ENCODE results near the gene CHD9. TPM values are rescaled to one million over a fixed set of nuclear protein-coding genes. Genes with fewer than 3 reads are reported as not detected.

Gene CHD9
- total RNA-seq, 1 donor from 2014 or later, result 49.2 TPM

GRCh38 chr16:53059672-53060071 lies 4.9 kb downstream of the CHD9 start:
- H3K27me3 Mint-ChIP-seq (ENCODE audit: unreplicated experiment), result peaks cover 3% of the 10 kb centered on the region
- H3K4me1 Mint-ChIP-seq (ENCODE audit: unreplicated experiment), result peaks cover 14% of the 10 kb centered on the region
- no peaks in the 10 kb centered on the region for H3K36me3 Mint-ChIP-seq (ENCODE audit: low read depth, unreplicated experiment)
- DNase-seq (ENCODE audit: low spot score), result no peak
- no peaks in the 10 kb centered on the region for H3K9me3 Mint-ChIP-seq (ENCODE audit: unreplicated experiment)
- no peak overlapping the region for H3K4me3 Mint-ChIP-seq (ENCODE audit: unreplicated experiment)
- TF ChIP-seq CTCF (IDR thresholded peaks at IDR 0.05; ENCODE audit: unreplicated experiment), result no peak
- no peak overlapping the region for H3K27ac Mint-ChIP-seq (ENCODE audit: unreplicated experiment)

- H3K36me3 Mint-ChIP-seq (ENCODE audit: low read depth, unreplicated experiment), result no peaks in the 10 kb centered on the region
- peak overlapping the region; percentile 38 for H3K27ac Mint-ChIP-seq (ENCODE audit: unreplicated experiment)
- TF ChIP-seq CTCF (IDR thresholded peaks at IDR 0.05; ENCODE audit: unreplicated experiment), result no peak
- H3K9me3 Mint-ChIP-seq (ENCODE audit: unreplicated experiment), result no peaks in the 10 kb centered on the region
- peaks cover 24% of the 10 kb centered on the region for H3K4me1 Mint-ChIP-seq (ENCODE audit: unreplicated experiment)
- no peak overlapping the region for H3K4me3 Mint-ChIP-seq (ENCODE audit: unreplicated experiment)
- no peak for DNase-seq (ENCODE audit: low spot score)
- H3K27me3 Mint-ChIP-seq (ENCODE audit: unreplicated experiment), result peaks cover 1% of the 10 kb centered on the region
Measured at GRCh38 chr16:53061256-53061655, 6.5 kb downstream of the CHD9 start.

- TF ChIP-seq CTCF (IDR thresholded peaks at IDR 0.05; ENCODE audit: unreplicated experiment), result no peak
- Mint-ChIP-seq H3K27me3 (ENCODE audit: unreplicated experiment) (peaks cover 1% of the 10 kb centered on the region), H3K4me3 (ENCODE audit: unreplicated experiment) (no peak overlapping the region), H3K27ac (ENCODE audit: unreplicated experiment) (no peak overlapping the region), H3K4me1 (ENCODE audit: unreplicated experiment) (peaks cover 19% of the 10 kb centered on the region), H3K36me3 (ENCODE audit: low read depth, unreplicated experiment) (no peaks in the 10 kb centered on the region), H3K9me3 (ENCODE audit: unreplicated experiment) (no peaks in the 10 kb centered on the region)
- no peak for DNase-seq (ENCODE audit: low spot score)
Measured at GRCh38 chr16:53061701-53062159, 6.9 kb downstream of the CHD9 start.

GRCh38 chr16:53064081-53064578 lies 9.3 kb downstream of the CHD9 start:
- H3K36me3 Mint-ChIP-seq (ENCODE audit: low read depth, unreplicated experiment), result peaks cover 1% of the 10 kb centered on the region
- peaks cover 4% of the 10 kb centered on the region for H3K27me3 Mint-ChIP-seq (ENCODE audit: unreplicated experiment)
- no peak for TF ChIP-seq CTCF (IDR thresholded peaks at IDR 0.05; ENCODE audit: unreplicated experiment)
- no peaks in the 10 kb centered on the region for H3K9me3 Mint-ChIP-seq (ENCODE audit: unreplicated experiment)
- no peak overlapping the region for H3K27ac Mint-ChIP-seq (ENCODE audit: unreplicated experiment)
- peaks cover 22% of the 10 kb centered on the region for H3K4me1 Mint-ChIP-seq (ENCODE audit: unreplicated experiment)
- DNase-seq (ENCODE audit: low spot score), result no peak
- H3K4me3 Mint-ChIP-seq (ENCODE audit: unreplicated experiment), result no peak overlapping the region

- H3K27ac Mint-ChIP-seq (ENCODE audit: unreplicated experiment), result peak overlapping the region; percentile 37
- no peaks in the 10 kb centered on the region for H3K9me3 Mint-ChIP-seq (ENCODE audit: unreplicated experiment)
- peaks cover 27% of the 10 kb centered on the region for H3K4me1 Mint-ChIP-seq (ENCODE audit: unreplicated experiment)
- H3K27me3 Mint-ChIP-seq (ENCODE audit: unreplicated experiment), result peaks cover 6% of the 10 kb centered on the region
- no peak for DNase-seq (ENCODE audit: low spot score)
- TF ChIP-seq CTCF (IDR thresholded peaks at IDR 0.05; ENCODE audit: unreplicated experiment), result no peak
- no peak overlapping the region for H3K4me3 Mint-ChIP-seq (ENCODE audit: unreplicated experiment)
- H3K36me3 Mint-ChIP-seq (ENCODE audit: low read depth, unreplicated experiment), result peaks cover 4% of the 10 kb centered on the region
Measured at GRCh38 chr16:53065461-53066061, 10.8 kb downstream of the CHD9 start.

All from endothelial cell (in vitro differentiated cells).